Osteoblast (primary cell): ENCODE data around the gene DCAF10. TPM values are rescaled to one million over a fixed set of nuclear protein-coding genes. Genes with fewer than 3 reads are reported as not detected.
"Not testable (repeated sequence)": the region's sequence is repeated elsewhere in the genome, so short reads cannot be mapped to it uniquely, and the experiment has no call there.

Experiments used
- DNase-seq: peaks from one replicate; pipeline ENCODE4 v3.0.0; 2011; ENCODE audit warnings: low spot score, mixed read lengths; ENCODE audit not compliant: insufficient read length; ENCODE audit errors: missing footprints
- H2AFZ ChIP-seq: 2 replicates; pipeline ENCODE4 v1.6.0; 2011; ENCODE audit warnings: mild to moderate bottlenecking, low read length
- H3K27ac ChIP-seq: 2 replicates; pipeline ENCODE4 v1.5.1; 2011; ENCODE audit warnings: mild to moderate bottlenecking, low read depth, low read length, moderate library complexity
- H3K27me3 ChIP-seq: 2 replicates; pipeline ENCODE4 v1.6.0; 2012; ENCODE audit warnings: mild to moderate bottlenecking, control low read depth, inconsistent platforms, low read length, moderate library complexity; ENCODE audit not compliant: insufficient read depth
- H3K36me3 ChIP-seq: 2 replicates; pipeline ENCODE4 v1.5.1; 2011; ENCODE audit warnings: mild to moderate bottlenecking, low read length, control low read depth, moderate library complexity; ENCODE audit not compliant: insufficient read depth
- H3K4me1 ChIP-seq: 2 replicates; pipeline ENCODE4 v1.5.1; 2011; ENCODE audit warnings: mild to moderate bottlenecking, low read length, control low read depth, moderate library complexity; ENCODE audit not compliant: insufficient read depth
- H3K4me2 ChIP-seq: 2 replicates; pipeline ENCODE4 v1.6.0; 2011; ENCODE audit warnings: mild to moderate bottlenecking, low read length; ENCODE audit not compliant: insufficient read depth
- H3K4me3 ChIP-seq: fragments of 200-600 bp; sonication (generic); 3 replicates; pipeline ENCODE4 v1.5.1; 2012; ENCODE audit warnings: mild to moderate bottlenecking, low read length, inconsistent platforms; ENCODE audit not compliant: insufficient read depth
- H3K79me2 ChIP-seq: 2 replicates; pipeline ENCODE4 v1.6.0; 2012; ENCODE audit warnings: mild to moderate bottlenecking, low read length, control low read depth, inconsistent platforms; ENCODE audit not compliant: insufficient read depth
- H3K9me3 ChIP-seq: 2 replicates; pipeline ENCODE4 v1.5.1; 2011; ENCODE audit warnings: low read depth, low read length, control low read depth
- H4K20me1 ChIP-seq: 2 replicates; pipeline ENCODE4 v1.6.0; 2012; ENCODE audit warnings: mild to moderate bottlenecking, low read length, control low read depth; ENCODE audit not compliant: insufficient read depth
- CTCF ChIP-seq: IDR thresholded peaks from 2 replicates; pipeline ENCODE4 v1.5.1; 2011; ENCODE audit warnings: mild to moderate bottlenecking, low read depth, low read length, moderate library complexity; ENCODE audit errors: extremely low read depth
- total RNA-seq: library from RNA; depleted of rRNA; stranded (reverse); fragments of >200 nt; gene quantifications from 2 replicates; pipeline ENCODE4 v1.2.3, GENCODE V29; 2012

DCAF10 gene
- total RNA-seq, 1 donor: 30.4 TPM

GRCh38 chr9:37760416-37761161 is 40.0 kb upstream of the DCAF10 start:
- H3K79me2 ChIP-seq: peaks cover 1% of the 10 kb centered on the region

GRCh38 chr9:37761511-37761910 is 39.1 kb upstream of the DCAF10 start:
- H3K27ac ChIP-seq: peak overlapping the region; percentile 73

More at GRCh38 chr9:37760416-37761161, 40.0 kb upstream of the DCAF10 start:
- Histone ChIP-seq H3K9me3 (no peaks in the 10 kb centered on the region), H3K36me3 (no peaks in the 10 kb centered on the region), H3K4me1 (peaks cover 22% of the 10 kb centered on the region), H2AFZ (no peak overlapping the region), H4K20me1 (peaks cover 5% of the 10 kb centered on the region), H3K4me2 (peak overlapping the region; percentile 34), H3K4me3 (no peak overlapping the region), H3K27me3 (no peaks in the 10 kb centered on the region), H3K27ac (peak overlapping the region; percentile 73)
- DNase-seq: peak; percentile 87
- no peak for TF ChIP-seq CTCF

GRCh38 chr9:37765263-37765662 is 35.3 kb upstream of the DCAF10 start:
- H3K4me1 ChIP-seq: peaks cover 20% of the 10 kb centered on the region
- H3K27me3 ChIP-seq, H2AFZ ChIP-seq, H3K4me2 ChIP-seq, DNase-seq, H3K4me3 ChIP-seq, H4K20me1 ChIP-seq, H3K79me2 ChIP-seq, H3K27ac ChIP-seq, H3K9me3 ChIP-seq, H3K36me3 ChIP-seq: not testable (repeated sequence)

More at GRCh38 chr9:37761511-37761910, 39.1 kb upstream of the DCAF10 start:
- H3K36me3 ChIP-seq: no peaks in the 10 kb centered on the region
- H3K9me3 ChIP-seq: no peaks in the 10 kb centered on the region
- H3K4me3 ChIP-seq: no peak overlapping the region
- H3K4me2 ChIP-seq: peak overlapping the region; percentile 34
- peaks cover 22% of the 10 kb centered on the region for H3K4me1 ChIP-seq
- no peaks in the 10 kb centered on the region for H3K79me2 ChIP-seq
- peak; percentile 62 for DNase-seq
- TF ChIP-seq CTCF: no peak
- H3K27me3 ChIP-seq: no peaks in the 10 kb centered on the region
- H2AFZ ChIP-seq: no peak overlapping the region
- H4K20me1 ChIP-seq: peaks cover 5% of the 10 kb centered on the region

- Histone ChIP-seq H3K36me3 (peaks cover 12% of the 10 kb centered on the region), H3K79me2 (no peaks in the 10 kb centered on the region), H3K4me1 (peaks cover 6% of the 10 kb centered on the region), H2AFZ (no peak overlapping the region), H3K9me3 (no peaks in the 10 kb centered on the region), H3K27ac (no peak overlapping the region), H4K20me1 (no peaks in the 10 kb centered on the region), H3K4me2 (no peak overlapping the region), H3K4me3 (no peak overlapping the region), H3K27me3 (no peaks in the 10 kb centered on the region)
- TF ChIP-seq CTCF: no peak
- no peak for DNase-seq
These were observed 31.3 kb upstream of the DCAF10 start for GRCh38 chr9:37769306-37769705.
